HEK293 (cell line): ENCODE results near the gene SPATA16.

ENCODE experiments used
- BCL11A ChIP-seq: fragments of 450-650 bp; formaldehyde crosslinking; IDR thresholded peaks from 2 replicates; pipeline ENCODE4 v1.5.1; 2016; ENCODE audit warnings: low read depth, missing biosample characterization, missing genetic modification characterization
- CTCF ChIP-seq: fragments of 450-650 bp; formaldehyde crosslinking; IDR thresholded peaks from 2 replicates; pipeline ENCODE4 v1.5.1; 2016; ENCODE audit warnings: missing biosample characterization, missing genetic modification characterization
- PRDM4 ChIP-seq: fragments of 450-650 bp; formaldehyde crosslinking; IDR thresholded peaks from 2 replicates; pipeline ENCODE4 v1.5.1; 2017; ENCODE audit warnings: missing biosample characterization, missing genetic modification characterization
- ZBTB48 ChIP-seq: fragments of 450-650 bp; formaldehyde crosslinking; IDR thresholded peaks from 2 replicates; pipeline ENCODE4 v1.5.1; 2016; ENCODE audit warnings: missing biosample characterization, missing genetic modification characterization
- ZBTB7A ChIP-seq: fragments of 450-650 bp; formaldehyde crosslinking; IDR thresholded peaks from 2 replicates; pipeline ENCODE4 v1.5.1; 2016; ENCODE audit warnings: low read depth, missing biosample characterization, missing genetic modification characterization
- ZNF146 ChIP-seq: fragments of 450-650 bp; formaldehyde crosslinking; IDR thresholded peaks from 2 replicates; pipeline ENCODE4 v1.5.1; 2016; ENCODE audit warnings: missing biosample characterization, missing genetic modification characterization
- ZNF24 ChIP-seq: fragments of 450-650 bp; formaldehyde crosslinking; IDR thresholded peaks from 2 replicates; pipeline ENCODE4 v1.5.1; 2016; ENCODE audit warnings: missing biosample characterization, missing genetic modification characterization
- ZNF302 ChIP-seq: fragments of 450-650 bp; formaldehyde crosslinking; IDR thresholded peaks from 2 replicates; pipeline ENCODE4 v1.5.1; 2016; ENCODE audit warnings: missing biosample characterization, missing genetic modification characterization, low read depth

GRCh38 chr3:172984914-172985313, 156.1 kb downstream of the SPATA16 start:
- TF ChIP-seq ZNF24 (tag by site-specific recombination) (no peak), BCL11A (tag by site-specific recombination) (no peak), CTCF (tag by site-specific recombination) (no peak), ZBTB48 (no peak), ZNF302 (tag by site-specific recombination) (no peak), PRDM4 (no peak), ZNF146 (tag by site-specific recombination) (no peak), ZBTB7A (tag by site-specific recombination) (no peak)
